Glomerular visceral epithelial cell (primary cell): ENCODE results near the gene SLC30A4.
"Not testable (repeated sequence)": the region's sequence is repeated elsewhere in the genome, so short reads cannot be mapped to it uniquely, and the experiment has no call there.

Experiments used
- DNase-seq: peaks from one replicate; pipeline ENCODE4 v3.0.0-alpha.2; 2016; ENCODE audit errors: extremely low spot score

SLC30A4 gene

GRCh38 chr15:45522328-45523165, at the start of gene SLC30A4:
Gene SLC30A4, minus strand, starts transcription at chr15:45522755. Its CDS starts 401 bp downstream, at chr15:45522354.
- DNase-seq = peak; percentile 77

GRCh38 chr15:45555934-45556608, 33.5 kb upstream of the SLC30A4 start:
- DNase-seq = no peak

GRCh38 chr15:45551676-45552075, 29.1 kb upstream of the SLC30A4 start:
- no peak for DNase-seq

- DNase-seq = no peak
Measured at GRCh38 chr15:45550436-45550835, 27.9 kb upstream of the SLC30A4 start.

- no peak for DNase-seq
Measured at GRCh38 chr15:45549541-45550220, 27.1 kb upstream of the SLC30A4 start.

GRCh38 chr15:45548753-45549520, 26.4 kb upstream of the SLC30A4 start:
- no peak for DNase-seq

GRCh38 chr15:45546789-45547188, 24.2 kb upstream of the SLC30A4 start:
- no peak for DNase-seq

- DNase-seq = no peak
Measured at GRCh38 chr15:45544266-45545023, 21.9 kb upstream of the SLC30A4 start.

- no peak for DNase-seq
Measured at GRCh38 chr15:45543051-45543450, 20.5 kb upstream of the SLC30A4 start.

- DNase-seq = no peak
Measured at GRCh38 chr15:45540531-45540930, 18.0 kb upstream of the SLC30A4 start.

GRCh38 chr15:45539680-45540079, 17.1 kb upstream of the SLC30A4 start:
- DNase-seq = no peak

- DNase-seq = no peak
Measured at GRCh38 chr15:45536934-45537333, 14.4 kb upstream of the SLC30A4 start.

GRCh38 chr15:45535486-45536042, 13.0 kb upstream of the SLC30A4 start:
- DNase-seq = no peak

GRCh38 chr15:45534821-45535220, 12.3 kb upstream of the SLC30A4 start:
- DNase-seq = no peak

GRCh38 chr15:45532892-45533291, 10.3 kb upstream of the SLC30A4 start:
- DNase-seq = not testable (repeated sequence)

GRCh38 chr15:45529613-45530012, 7.1 kb upstream of the SLC30A4 start:
- no peak for DNase-seq

- no peak for DNase-seq
Measured at GRCh38 chr15:45527086-45527485, 4.5 kb upstream of the SLC30A4 start.

GRCh38 chr15:45523166-45523460, 558 bp upstream of the SLC30A4 start:
- no peak for DNase-seq

- peak; percentile 10 for DNase-seq
Measured at GRCh38 chr15:45521596-45522327, 793 bp downstream of the SLC30A4 start.

- no peak for DNase-seq
Measured at GRCh38 chr15:45510758-45511280, 11.7 kb downstream of the SLC30A4 start.
